K562 (cell line): Measurements from ENCODE around the gene PCDH1. TPM values are rescaled to one million over a fixed set of nuclear protein-coding genes. Genes with fewer than 3 reads are reported as not detected.

Experiments used
- GABPB2 ChIP-seq: fragments of 250-450 bp; sonication (Bioruptor Pico); conservative IDR thresholded peaks from 2 replicates; pipeline ENCODE4 v1.5.1; 2021; ENCODE audit warnings: mild to moderate bottlenecking
- PPARD ChIP-seq: fragments of 250-450 bp; sonication (Bioruptor Pico); IDR thresholded peaks from 2 replicates; pipeline ENCODE4 v1.8.0; 2022; ENCODE audit warnings: inconsistent platforms, mild to moderate bottlenecking, moderate library complexity
- STAT5B ChIP-seq: fragments of 250-450 bp; sonication (Bioruptor Pico); IDR thresholded peaks from 2 replicates; pipeline ENCODE4 v1.8.0; 2021; ENCODE audit warnings: mild to moderate bottlenecking, inconsistent platforms
- polyA plus RNA-seq, 8 experiments: library from polyadenylated mRNA; depleted of rRNA in 4 of 8; stranded (reverse) in 5 of 8; unstranded in 3 of 8; fragments of >200 nt; fragmentation: Nextera tagmentation in 2 of 8; fragmentation: Illumina TruSeq in 1 of 8; extraction: Ambion mirVana in 2 of 8; extraction: Trizol in 1 of 8; gene quantifications; 2 replicates each; pipeline versions ENCODE4 v1.2.1 to v1.2.3, GENCODE V29; 2011 to 2014; ENCODE audit warnings: inconsistent platforms in 1 of 8, missing spikeins in 1 of 8
- total RNA-seq, 7 experiments: library from RNA; depleted of rRNA in 6 of 7; stranded (reverse); fragments of >200 nt in 6 of 7; fragmentation: Illumina TruSeq in 2 of 7; extraction: Trizol in 2 of 7; gene quantifications; 2 replicates each; pipeline versions ENCODE4 v1.2.1 to v1.2.3, GENCODE V29; 2011 to 2021; ENCODE audit warnings: low replicate concordance in 1 of 7
- TF ChIP-seq, protein P1 (sequence below): fragments of 250-450 bp; sonication (Bioruptor Pico); IDR thresholded peaks from 2 replicates; pipeline ENCODE4 v1.4.0; 2020; ENCODE audit warnings: mild to moderate bottlenecking, moderate library complexity
- TF ChIP-seq, protein P2 (sequence below): fragments of 450-650 bp; IDR thresholded peaks from 2 replicates; pipeline ENCODE4 v1.6.1; 2016; ENCODE audit warnings: low read depth, mild to moderate bottlenecking, moderate library complexity
- TF ChIP-seq, protein P3 (sequence below): fragments of 450-650 bp; formaldehyde crosslinking; IDR thresholded peaks from 2 replicates; pipeline ENCODE4 v1.4.0; 2022; ENCODE audit warnings: missing genetic modification characterization
- TF ChIP-seq, protein P4 (sequence below): fragments of 250-450 bp; sonication (Bioruptor Pico); IDR thresholded peaks from 2 replicates; pipeline ENCODE4 v1.5.0; 2020; ENCODE audit warnings: mild to moderate bottlenecking, borderline replicate concordance
- TF ChIP-seq, protein P5 (sequence below): fragments of 200-800 bp; sonication (Bioruptor generic); IDR thresholded peaks from 2 replicates; pipeline ENCODE4 v1.6.1; 2017; ENCODE audit warnings: missing genetic modification characterization, missing compliant biosample characterization
- TF ChIP-seq, protein P6 (sequence below): fragments of 150-350 bp; IDR thresholded peaks from 2 replicates; pipeline ENCODE4 v1.6.1; 2014; ENCODE audit warnings: low read depth, mild to moderate bottlenecking, low read length, borderline replicate concordance

PCDH1 gene
- total and polyA plus RNA-seq, 9 of the 15 experiments (the other 6 are each of a cell fraction or from before 2014, with no cell fraction given): 0.11 to 3.6 (median 1.9) TPM; not detected in 1

DNA sequence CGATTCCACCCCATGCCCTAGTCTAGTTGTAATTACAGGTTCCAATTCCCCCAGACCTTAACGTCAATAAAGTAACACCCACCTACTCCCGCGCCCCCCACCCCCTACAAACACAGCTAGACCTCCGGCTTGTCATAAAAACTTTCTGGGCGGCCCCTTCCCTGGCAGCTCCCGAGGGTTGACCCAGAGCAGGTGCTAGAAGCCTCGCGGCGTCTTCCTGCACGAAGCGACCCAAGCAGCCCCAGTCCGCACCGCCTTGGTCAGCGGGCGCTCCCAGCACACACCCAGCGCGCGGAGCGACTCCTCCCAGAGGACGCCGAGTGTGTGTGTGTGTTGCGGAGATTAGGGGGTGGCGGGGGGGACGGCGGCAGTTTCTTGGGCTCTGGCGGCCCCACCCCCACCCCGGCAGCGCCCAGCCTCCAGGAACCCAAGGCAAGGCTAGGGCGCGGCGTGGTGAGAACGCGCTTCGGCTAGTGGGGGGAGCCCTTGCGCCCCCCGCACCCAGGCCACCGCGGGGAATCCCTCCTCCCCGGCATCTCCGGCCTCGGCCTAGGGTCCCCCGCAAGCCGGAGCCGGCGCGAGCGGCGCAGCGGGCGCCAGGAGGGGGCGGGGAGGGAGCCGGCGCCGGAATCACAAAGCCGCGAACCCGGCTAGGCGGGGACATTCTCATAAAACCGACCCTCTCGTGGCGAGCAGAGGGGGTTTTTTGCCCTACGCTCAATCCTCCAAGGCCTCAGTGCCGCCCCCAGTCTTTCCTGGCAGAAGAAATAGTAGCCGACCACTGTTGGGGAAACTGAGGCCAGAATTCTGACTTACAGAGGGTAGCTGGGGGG is 2.2 kb downstream of the PCDH1 start (continued):
- TF ChIP-seq, protein P1, sequence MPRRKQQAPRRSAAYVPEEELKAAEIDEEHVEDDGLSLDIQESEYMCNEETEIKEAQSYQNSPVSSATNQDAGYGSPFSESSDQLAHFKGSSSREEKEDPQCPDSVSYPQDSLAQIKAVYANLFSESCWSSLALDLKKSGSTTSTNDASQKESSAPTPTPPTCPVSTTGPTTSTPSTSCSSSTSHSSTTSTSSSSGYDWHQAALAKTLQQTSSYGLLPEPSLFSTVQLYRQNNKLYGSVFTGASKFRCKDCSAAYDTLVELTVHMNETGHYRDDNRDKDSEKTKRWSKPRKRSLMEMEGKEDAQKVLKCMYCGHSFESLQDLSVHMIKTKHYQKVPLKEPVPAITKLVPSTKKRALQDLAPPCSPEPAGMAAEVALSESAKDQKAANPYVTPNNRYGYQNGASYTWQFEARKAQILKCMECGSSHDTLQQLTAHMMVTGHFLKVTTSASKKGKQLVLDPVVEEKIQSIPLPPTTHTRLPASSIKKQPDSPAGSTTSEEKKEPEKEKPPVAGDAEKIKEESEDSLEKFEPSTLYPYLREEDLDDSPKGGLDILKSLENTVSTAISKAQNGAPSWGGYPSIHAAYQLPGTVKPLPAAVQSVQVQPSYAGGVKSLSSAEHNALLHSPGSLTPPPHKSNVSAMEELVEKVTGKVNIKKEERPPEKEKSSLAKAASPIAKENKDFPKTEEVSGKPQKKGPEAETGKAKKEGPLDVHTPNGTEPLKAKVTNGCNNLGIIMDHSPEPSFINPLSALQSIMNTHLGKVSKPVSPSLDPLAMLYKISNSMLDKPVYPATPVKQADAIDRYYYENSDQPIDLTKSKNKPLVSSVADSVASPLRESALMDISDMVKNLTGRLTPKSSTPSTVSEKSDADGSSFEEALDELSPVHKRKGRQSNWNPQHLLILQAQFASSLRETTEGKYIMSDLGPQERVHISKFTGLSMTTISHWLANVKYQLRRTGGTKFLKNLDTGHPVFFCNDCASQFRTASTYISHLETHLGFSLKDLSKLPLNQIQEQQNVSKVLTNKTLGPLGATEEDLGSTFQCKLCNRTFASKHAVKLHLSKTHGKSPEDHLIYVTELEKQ: no peak
- TF ChIP-seq PPARD (CRISPR knock-in tag): no peak
- TF ChIP-seq, protein P2, sequence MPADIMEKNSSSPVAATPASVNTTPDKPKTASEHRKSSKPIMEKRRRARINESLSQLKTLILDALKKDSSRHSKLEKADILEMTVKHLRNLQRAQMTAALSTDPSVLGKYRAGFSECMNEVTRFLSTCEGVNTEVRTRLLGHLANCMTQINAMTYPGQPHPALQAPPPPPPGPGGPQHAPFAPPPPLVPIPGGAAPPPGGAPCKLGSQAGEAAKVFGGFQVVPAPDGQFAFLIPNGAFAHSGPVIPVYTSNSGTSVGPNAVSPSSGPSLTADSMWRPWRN: no peak
- TF ChIP-seq GABPB2: no peak
- TF ChIP-seq, protein P3, sequence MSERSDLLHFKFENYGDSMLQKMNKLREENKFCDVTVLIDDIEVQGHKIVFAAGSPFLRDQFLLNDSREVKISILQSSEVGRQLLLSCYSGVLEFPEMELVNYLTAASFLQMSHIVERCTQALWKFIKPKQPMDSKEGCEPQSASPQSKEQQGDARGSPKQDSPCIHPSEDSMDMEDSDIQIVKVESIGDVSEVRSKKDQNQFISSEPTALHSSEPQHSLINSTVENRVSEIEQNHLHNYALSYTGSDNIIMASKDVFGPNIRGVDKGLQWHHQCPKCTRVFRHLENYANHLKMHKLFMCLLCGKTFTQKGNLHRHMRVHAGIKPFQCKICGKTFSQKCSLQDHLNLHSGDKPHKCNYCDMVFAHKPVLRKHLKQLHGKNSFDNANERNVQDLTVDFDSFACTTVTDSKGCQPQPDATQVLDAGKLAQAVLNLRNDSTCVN: no peak
- no peak for TF ChIP-seq STAT5B (CRISPR knock-in tag)
- TF ChIP-seq, protein P4, sequence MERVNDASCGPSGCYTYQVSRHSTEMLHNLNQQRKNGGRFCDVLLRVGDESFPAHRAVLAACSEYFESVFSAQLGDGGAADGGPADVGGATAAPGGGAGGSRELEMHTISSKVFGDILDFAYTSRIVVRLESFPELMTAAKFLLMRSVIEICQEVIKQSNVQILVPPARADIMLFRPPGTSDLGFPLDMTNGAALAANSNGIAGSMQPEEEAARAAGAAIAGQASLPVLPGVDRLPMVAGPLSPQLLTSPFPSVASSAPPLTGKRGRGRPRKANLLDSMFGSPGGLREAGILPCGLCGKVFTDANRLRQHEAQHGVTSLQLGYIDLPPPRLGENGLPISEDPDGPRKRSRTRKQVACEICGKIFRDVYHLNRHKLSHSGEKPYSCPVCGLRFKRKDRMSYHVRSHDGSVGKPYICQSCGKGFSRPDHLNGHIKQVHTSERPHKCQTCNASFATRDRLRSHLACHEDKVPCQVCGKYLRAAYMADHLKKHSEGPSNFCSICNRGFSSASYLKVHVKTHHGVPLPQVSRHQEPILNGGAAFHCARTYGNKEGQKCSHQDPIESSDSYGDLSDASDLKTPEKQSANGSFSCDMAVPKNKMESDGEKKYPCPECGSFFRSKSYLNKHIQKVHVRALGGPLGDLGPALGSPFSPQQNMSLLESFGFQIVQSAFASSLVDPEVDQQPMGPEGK: no peak
- TF ChIP-seq, protein P5, sequence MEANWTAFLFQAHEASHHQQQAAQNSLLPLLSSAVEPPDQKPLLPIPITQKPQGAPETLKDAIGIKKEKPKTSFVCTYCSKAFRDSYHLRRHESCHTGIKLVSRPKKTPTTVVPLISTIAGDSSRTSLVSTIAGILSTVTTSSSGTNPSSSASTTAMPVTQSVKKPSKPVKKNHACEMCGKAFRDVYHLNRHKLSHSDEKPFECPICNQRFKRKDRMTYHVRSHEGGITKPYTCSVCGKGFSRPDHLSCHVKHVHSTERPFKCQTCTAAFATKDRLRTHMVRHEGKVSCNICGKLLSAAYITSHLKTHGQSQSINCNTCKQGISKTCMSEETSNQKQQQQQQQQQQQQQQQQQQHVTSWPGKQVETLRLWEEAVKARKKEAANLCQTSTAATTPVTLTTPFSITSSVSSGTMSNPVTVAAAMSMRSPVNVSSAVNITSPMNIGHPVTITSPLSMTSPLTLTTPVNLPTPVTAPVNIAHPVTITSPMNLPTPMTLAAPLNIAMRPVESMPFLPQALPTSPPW: peak; percentile 94
- TF ChIP-seq, protein P6, sequence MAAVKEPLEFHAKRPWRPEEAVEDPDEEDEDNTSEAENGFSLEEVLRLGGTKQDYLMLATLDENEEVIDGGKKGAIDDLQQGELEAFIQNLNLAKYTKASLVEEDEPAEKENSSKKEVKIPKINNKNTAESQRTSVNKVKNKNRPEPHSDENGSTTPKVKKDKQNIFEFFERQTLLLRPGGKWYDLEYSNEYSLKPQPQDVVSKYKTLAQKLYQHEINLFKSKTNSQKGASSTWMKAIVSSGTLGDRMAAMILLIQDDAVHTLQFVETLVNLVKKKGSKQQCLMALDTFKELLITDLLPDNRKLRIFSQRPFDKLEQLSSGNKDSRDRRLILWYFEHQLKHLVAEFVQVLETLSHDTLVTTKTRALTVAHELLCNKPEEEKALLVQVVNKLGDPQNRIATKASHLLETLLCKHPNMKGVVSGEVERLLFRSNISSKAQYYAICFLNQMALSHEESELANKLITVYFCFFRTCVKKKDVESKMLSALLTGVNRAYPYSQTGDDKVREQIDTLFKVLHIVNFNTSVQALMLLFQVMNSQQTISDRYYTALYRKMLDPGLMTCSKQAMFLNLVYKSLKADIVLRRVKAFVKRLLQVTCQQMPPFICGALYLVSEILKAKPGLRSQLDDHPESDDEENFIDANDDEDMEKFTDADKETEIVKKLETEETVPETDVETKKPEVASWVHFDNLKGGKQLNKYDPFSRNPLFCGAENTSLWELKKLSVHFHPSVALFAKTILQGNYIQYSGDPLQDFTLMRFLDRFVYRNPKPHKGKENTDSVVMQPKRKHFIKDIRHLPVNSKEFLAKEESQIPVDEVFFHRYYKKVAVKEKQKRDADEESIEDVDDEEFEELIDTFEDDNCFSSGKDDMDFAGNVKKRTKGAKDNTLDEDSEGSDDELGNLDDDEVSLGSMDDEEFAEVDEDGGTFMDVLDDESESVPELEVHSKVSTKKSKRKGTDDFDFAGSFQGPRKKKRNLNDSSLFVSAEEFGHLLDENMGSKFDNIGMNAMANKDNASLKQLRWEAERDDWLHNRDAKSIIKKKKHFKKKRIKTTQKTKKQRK: no peak
